DOHH2 (cell line): ENCODE data around the gene LAT.
"Not testable (repeated sequence)": the region's sequence is repeated elsewhere in the genome, so short reads cannot be mapped to it uniquely, and the experiment has no call there.

ENCODE experiments used
- H3F3A ChIP-seq: fragments of 200-600 bp; sonication (generic), shearing (Covaris generic); 2 replicates; pipeline ENCODE4 v1.6.0; 2016; ENCODE audit warnings: antibody characterized with exemption, mild to moderate bottlenecking; ENCODE audit not compliant: control insufficient read depth, insufficient read depth
- H3K27ac ChIP-seq: fragments of 200-600 bp; sonication (generic); 2 replicates; pipeline ENCODE4 v1.5.1; 2014; ENCODE audit warnings: low read depth, mild to moderate bottlenecking, low read length, moderate library complexity
- H3K27me3 ChIP-seq: fragments of 200-600 bp; sonication (generic); 2 replicates; pipeline ENCODE4 v1.6.1; 2014; ENCODE audit warnings: mild to moderate bottlenecking, low read length, mixed read lengths; ENCODE audit not compliant: control insufficient read depth
- H3K36me3 ChIP-seq: fragments of 200-600 bp; sonication (generic); 2 replicates; pipeline ENCODE4 v1.6.1; 2014; ENCODE audit warnings: mild to moderate bottlenecking, low read length, moderate library complexity, mixed read lengths; ENCODE audit not compliant: control insufficient read depth
- H3K4me1 ChIP-seq: fragments of 200-600 bp; sonication (generic); 2 replicates; pipeline ENCODE4 v1.6.1; 2014; ENCODE audit warnings: mild to moderate bottlenecking, low read length, mixed read lengths; ENCODE audit not compliant: control insufficient read depth
- H3K4me2 ChIP-seq: fragments of 200-600 bp; sonication (generic); 2 replicates; pipeline ENCODE4 v1.6.0; 2014; ENCODE audit warnings: mild to moderate bottlenecking, low read length, moderate library complexity
- H3K4me3 ChIP-seq: fragments of 200-600 bp; sonication (generic); 2 replicates; pipeline ENCODE4 v1.5.1; 2014; ENCODE audit warnings: mild to moderate bottlenecking, low read length, mixed read lengths
- H3K79me2 ChIP-seq: fragments of 200-600 bp; sonication (generic); 2 replicates; pipeline ENCODE4 v1.6.1; 2014; ENCODE audit warnings: mild to moderate bottlenecking, low read length, mixed read lengths; ENCODE audit not compliant: control insufficient read depth
- H3K9me2 ChIP-seq: fragments of 200-600 bp; sonication (generic); replicated peaks from 2 replicates; pipeline ENCODE4 v1.6.1; 2014; ENCODE audit warnings: mild to moderate bottlenecking, low read length, mixed read lengths; ENCODE audit not compliant: control insufficient read depth
- H3K9me3 ChIP-seq: fragments of 200-600 bp; sonication (generic); 2 replicates; pipeline ENCODE4 v1.6.1; 2014; ENCODE audit warnings: antibody characterized with exemption, low read length, mixed read lengths; ENCODE audit not compliant: control insufficient read depth, insufficient read depth
- H4K20me1 ChIP-seq: fragments of 200-600 bp; sonication (generic); 2 replicates; pipeline ENCODE4 v1.6.0; 2014; ENCODE audit warnings: low read depth, mild to moderate bottlenecking, antibody characterized with exemption, low read length, moderate library complexity; ENCODE audit not compliant: control insufficient read depth, insufficient read depth
- EZH2phosphoT487 ChIP-seq: fragments of 200-600 bp; sonication (generic); IDR thresholded peaks from 2 replicates; pipeline ENCODE4 v1.6.1; 2017; ENCODE audit warnings: borderline replicate concordance, mild to moderate bottlenecking, antibody characterized with exemption, low read length, moderate library complexity, mixed read lengths
- TF ChIP-seq, protein P1 (sequence below): fragments of 200-600 bp; sonication (generic); IDR thresholded peaks from one replicate; pipeline ENCODE4 v1.5.1; 2014; ENCODE audit warnings: antibody characterized with exemption, mild to moderate bottlenecking, low read depth, low read length; ENCODE audit not compliant: poor library complexity, severe bottlenecking

The LAT gene

DNA sequence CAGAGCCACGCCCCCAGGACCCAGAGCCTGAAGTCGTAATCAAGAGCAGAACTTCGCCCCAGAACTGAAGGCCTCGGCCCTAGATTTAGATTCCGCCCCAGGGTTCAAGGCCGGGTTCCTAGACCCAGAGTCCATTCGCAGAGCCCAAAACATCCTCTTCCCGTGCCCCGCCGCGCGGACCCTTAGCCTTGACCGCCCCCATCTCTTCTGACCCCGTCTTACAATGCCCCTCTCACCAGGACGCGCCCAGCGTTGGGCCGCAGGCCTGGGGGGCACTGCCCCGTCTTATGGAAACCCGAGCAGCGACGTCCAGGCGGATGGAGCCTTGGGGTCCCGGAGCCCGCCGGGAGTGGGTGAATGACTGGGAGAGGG is 48.1 kb upstream of the LAT start:
- TF ChIP-seq, protein P1, sequence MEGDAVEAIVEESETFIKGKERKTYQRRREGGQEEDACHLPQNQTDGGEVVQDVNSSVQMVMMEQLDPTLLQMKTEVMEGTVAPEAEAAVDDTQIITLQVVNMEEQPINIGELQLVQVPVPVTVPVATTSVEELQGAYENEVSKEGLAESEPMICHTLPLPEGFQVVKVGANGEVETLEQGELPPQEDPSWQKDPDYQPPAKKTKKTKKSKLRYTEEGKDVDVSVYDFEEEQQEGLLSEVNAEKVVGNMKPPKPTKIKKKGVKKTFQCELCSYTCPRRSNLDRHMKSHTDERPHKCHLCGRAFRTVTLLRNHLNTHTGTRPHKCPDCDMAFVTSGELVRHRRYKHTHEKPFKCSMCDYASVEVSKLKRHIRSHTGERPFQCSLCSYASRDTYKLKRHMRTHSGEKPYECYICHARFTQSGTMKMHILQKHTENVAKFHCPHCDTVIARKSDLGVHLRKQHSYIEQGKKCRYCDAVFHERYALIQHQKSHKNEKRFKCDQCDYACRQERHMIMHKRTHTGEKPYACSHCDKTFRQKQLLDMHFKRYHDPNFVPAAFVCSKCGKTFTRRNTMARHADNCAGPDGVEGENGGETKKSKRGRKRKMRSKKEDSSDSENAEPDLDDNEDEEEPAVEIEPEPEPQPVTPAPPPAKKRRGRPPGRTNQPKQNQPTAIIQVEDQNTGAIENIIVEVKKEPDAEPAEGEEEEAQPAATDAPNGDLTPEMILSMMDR = no peak
- no peak for TF ChIP-seq EZH2phosphoT487
- no peak overlapping the region for H3K27ac ChIP-seq
- peaks cover 46% of the 10 kb centered on the region for H3K79me2 ChIP-seq
- peaks cover 11% of the 10 kb centered on the region; the same call in 1 of the 2 replicates for H4K20me1 ChIP-seq
- H3K36me3 ChIP-seq = peaks cover 77% of the 10 kb centered on the region
- H3K4me2 ChIP-seq = no peak overlapping the region
- H3K27me3 ChIP-seq = no peaks in the 10 kb centered on the region
- no peak overlapping the region for H3K4me3 ChIP-seq
- peaks cover 33% of the 10 kb centered on the region for H3K4me1 ChIP-seq
- H3F3A ChIP-seq = peaks cover 28% of the 10 kb centered on the region
- no peaks in the 10 kb centered on the region; the same call in 1 of the 2 replicates for H3K9me3 ChIP-seq
- no peaks in the 10 kb centered on the region for H3K9me2 ChIP-seq

DNA sequence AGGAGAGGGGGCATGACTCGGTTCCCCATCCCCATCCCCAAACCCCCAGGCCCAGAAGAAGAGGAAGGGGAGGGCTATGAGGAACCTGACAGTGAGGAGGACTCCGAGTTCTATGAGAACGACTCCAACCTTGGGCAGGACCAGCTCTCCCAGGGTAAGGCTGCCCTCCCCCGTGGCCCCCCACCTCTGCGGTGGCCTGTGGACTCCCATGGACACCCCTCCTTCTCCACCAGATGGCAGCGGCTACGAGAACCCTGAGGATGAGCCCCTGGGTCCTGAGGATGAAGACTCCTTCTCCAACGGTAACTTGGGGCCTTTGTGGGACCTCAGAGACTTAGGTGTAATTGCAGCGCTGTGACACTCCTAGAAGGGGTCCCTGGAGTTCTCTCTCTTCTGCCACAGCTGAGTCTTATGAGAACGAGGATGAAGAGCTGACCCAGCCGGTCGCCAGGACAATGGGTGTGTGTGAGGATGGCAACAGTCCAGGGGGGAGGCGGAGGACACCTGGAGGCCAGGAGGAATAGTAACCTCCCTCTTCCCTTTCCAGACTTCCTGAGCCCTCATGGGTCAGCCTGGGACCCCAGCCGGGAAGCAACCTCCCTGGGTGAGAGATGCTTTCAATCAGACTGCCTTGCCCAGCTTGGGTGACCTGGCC is 47.5 kb upstream of the LAT start:
- Histone ChIP-seq H3K4me2 (no peak overlapping the region), H3F3A (peaks cover 29% of the 10 kb centered on the region)
- TF ChIP-seq, protein P1 = no peak
- TF ChIP-seq EZH2phosphoT487 = no peak

DNA sequence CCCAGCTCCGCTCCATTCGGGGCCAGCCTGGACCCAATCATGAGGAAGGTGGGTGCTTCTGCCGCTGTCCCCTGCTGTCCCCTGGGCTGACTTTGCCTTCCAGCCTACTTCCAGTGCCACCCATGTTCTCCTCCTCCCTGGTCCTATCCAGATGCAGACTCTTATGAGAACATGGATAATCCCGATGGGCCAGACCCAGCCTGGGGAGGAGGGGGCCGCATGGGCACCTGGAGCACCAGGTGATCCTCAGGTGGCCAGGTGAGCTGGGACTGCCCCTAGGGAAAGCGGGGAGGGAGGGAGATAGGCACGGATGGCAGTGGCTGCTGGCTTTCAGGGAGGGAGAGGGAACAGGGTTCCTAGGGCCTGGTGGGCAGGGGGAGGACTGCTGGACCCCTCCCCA is 46.1 kb upstream of the LAT start:
- Histone ChIP-seq H3F3A (peaks cover 29% of the 10 kb centered on the region), H3K27me3 (no peaks in the 10 kb centered on the region), H3K4me1 (peaks cover 26% of the 10 kb centered on the region), H3K9me2 (no peaks in the 10 kb centered on the region), H4K20me1 (peaks cover 11% of the 10 kb centered on the region; the same call in 1 of the 2 replicates), H3K4me2 (no peak overlapping the region), H3K27ac (no peak overlapping the region), H3K36me3 (peaks cover 58% of the 10 kb centered on the region), H3K4me3 (no peak overlapping the region), H3K79me2 (peaks cover 27% of the 10 kb centered on the region), H3K9me3 (no peaks in the 10 kb centered on the region; the same call in 1 of the 2 replicates)
- TF ChIP-seq, protein P1 = no peak
- TF ChIP-seq EZH2phosphoT487 = no peak

More for the DNA sequence above, 47.5 kb upstream of the LAT start:
- Histone ChIP-seq H3K79me2 (peaks cover 40% of the 10 kb centered on the region), H3K4me1 (peaks cover 30% of the 10 kb centered on the region), H3K27me3 (no peaks in the 10 kb centered on the region), H3K9me3 (no peaks in the 10 kb centered on the region; the same call in 1 of the 2 replicates), H3K9me2 (no peaks in the 10 kb centered on the region), H3K4me3 (no peak overlapping the region), H3K36me3 (peaks cover 72% of the 10 kb centered on the region), H4K20me1 (peaks cover 11% of the 10 kb centered on the region; the same call in 1 of the 2 replicates), H3K27ac (no peak overlapping the region)

DNA sequence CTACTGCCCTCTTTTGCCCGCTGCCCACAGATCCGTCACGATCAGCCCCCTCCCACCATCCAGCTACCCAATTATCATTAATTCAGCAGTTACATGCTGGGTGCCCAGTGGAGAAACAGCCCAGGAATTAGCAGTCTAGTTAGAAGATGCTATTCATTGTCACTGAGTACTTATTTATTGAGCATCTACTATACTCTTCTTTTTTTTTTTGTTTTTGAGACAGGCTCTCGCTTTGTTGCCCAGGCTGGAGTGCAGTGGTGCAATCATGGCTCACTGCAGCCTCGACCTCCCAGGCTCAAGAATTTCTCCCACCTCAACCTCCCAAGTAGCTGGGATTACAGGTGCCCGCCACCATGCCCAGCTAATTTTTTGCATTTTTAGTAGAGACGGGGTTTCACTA is 45.0 kb upstream of the LAT start:
- H3K27me3 ChIP-seq, H3K27ac ChIP-seq, H3K9me2 ChIP-seq, H3K4me3 ChIP-seq, H3K4me2 ChIP-seq, H3K9me3 ChIP-seq: not testable (repeated sequence)
- Histone ChIP-seq H4K20me1 (peaks cover 11% of the 10 kb centered on the region; the same call in 1 of the 2 replicates), H3K79me2 (peaks cover 15% of the 10 kb centered on the region), H3K4me1 (peaks cover 25% of the 10 kb centered on the region), H3F3A (peaks cover 25% of the 10 kb centered on the region), H3K36me3 (peaks cover 47% of the 10 kb centered on the region)
